ENCODE measurements around the gene SIM1.

SIM1 gene

GRCh38 chr6:100382767-100383195 is 81.9 kb downstream of the SIM1 start:
- H3K4ac ChIP-seq (ENCODE audit: low read length): no peak overlapping the region
- no peak overlapping the region for H2AFZ ChIP-seq (ENCODE audit: low read length)
- H3K27ac ChIP-seq (replicated peaks; ENCODE audit: low read length): no peak overlapping the region
- H2BK120ac ChIP-seq (ENCODE audit: low read depth, low read length): no peak overlapping the region
- no peak overlapping the region for H3K9ac ChIP-seq (ENCODE audit: low read depth, low read length, poor library complexity)
- H4K8ac ChIP-seq (ENCODE audit: low read depth, low read length): no peak overlapping the region
- no peaks in the 10 kb centered on the region for H3K79me1 ChIP-seq (ENCODE audit: low read depth, low read length)
- H3K27me3 ChIP-seq (ENCODE audit: control insufficient read depth in 3 of 3, insufficient read depth in 3 of 3, low read depth in 1 of 3, low read length in 3 of 3): no peaks in the 10 kb centered on the region
- H3K36me3 ChIP-seq (replicated peaks in 1 of 2; ENCODE audit: control insufficient read depth in 2 of 2, insufficient read depth in 2 of 2, low read length in 2 of 2): no peaks in the 10 kb centered on the region
- no peak overlapping the region for H3K4me3 ChIP-seq (ENCODE audit: low read length in 2 of 2)
- H2AK5ac ChIP-seq (ENCODE audit: low read depth, low read length): no peak overlapping the region
- H3K4me1 ChIP-seq (ENCODE audit: control insufficient read depth in 2 of 2, insufficient read depth in 1 of 2, low read depth in 1 of 2, low read length in 2 of 2): no peaks in the 10 kb centered on the region
- no peak for DNase-seq (ENCODE audit: low spot score)
- no peak overlapping the region for H2BK5ac ChIP-seq (ENCODE audit: low read length)
- WGBS, 2 donors (ENCODE audit: extremely low coverage in 2 of 2, insufficient read length in 2 of 2, insufficient replicate concordance in 1 of 2): no CpG with 5 or more reads among the region's 5 CpGs
- no peak overlapping the region for H2BK15ac ChIP-seq (ENCODE audit: low read length)
- H3K4me2 ChIP-seq (ENCODE audit: insufficient read depth, low read length, poor library complexity, severe bottlenecking): no peak overlapping the region
- H3K9me3 ChIP-seq (replicated peaks in 1 of 2; ENCODE audit: control insufficient read depth in 2 of 2, insufficient read depth in 1 of 2, low read depth in 1 of 2, low read length in 2 of 2): no peaks in the 10 kb centered on the region
- H4K91ac ChIP-seq (ENCODE audit: low read depth, low read length, poor library complexity): no peak overlapping the region
- H2BK12ac ChIP-seq (ENCODE audit: low read length): no peak overlapping the region
- no peak overlapping the region for H3K18ac ChIP-seq (ENCODE audit: low read length)
- no peak overlapping the region for H3K14ac ChIP-seq (ENCODE audit: low read length)
- no peak overlapping the region for H3K23ac ChIP-seq (ENCODE audit: low read depth, low read length, poor library complexity)

- H3K18ac ChIP-seq (ENCODE audit: low read length): no peak overlapping the region
- H3K27me3 ChIP-seq (ENCODE audit: control insufficient read depth in 3 of 3, insufficient read depth in 3 of 3, low read depth in 1 of 3, low read length in 3 of 3): no peaks in the 10 kb centered on the region
- no peak overlapping the region for H2BK12ac ChIP-seq (ENCODE audit: low read length)
- no peak overlapping the region for H3K4ac ChIP-seq (ENCODE audit: low read length)
- H2BK15ac ChIP-seq (ENCODE audit: low read length): no peak overlapping the region
- no peaks in the 10 kb centered on the region for H3K9me3 ChIP-seq (replicated peaks in 1 of 2; ENCODE audit: control insufficient read depth in 2 of 2, insufficient read depth in 1 of 2, low read depth in 1 of 2, low read length in 2 of 2)
- H2BK5ac ChIP-seq (ENCODE audit: low read length): no peak overlapping the region
- no peak overlapping the region for H3K23ac ChIP-seq (ENCODE audit: low read depth, low read length, poor library complexity)
- no CpG with 5 or more reads among the region's 3 CpGs for WGBS, 2 donors (ENCODE audit: extremely low coverage in 2 of 2, insufficient read length in 2 of 2, insufficient replicate concordance in 1 of 2)
- no peak overlapping the region for H4K91ac ChIP-seq (ENCODE audit: low read depth, low read length, poor library complexity)
- H4K8ac ChIP-seq (ENCODE audit: low read depth, low read length): no peak overlapping the region
- no peaks in the 10 kb centered on the region for H3K4me1 ChIP-seq (ENCODE audit: control insufficient read depth in 2 of 2, insufficient read depth in 1 of 2, low read depth in 1 of 2, low read length in 2 of 2)
- no peak overlapping the region for H2AFZ ChIP-seq (ENCODE audit: low read length)
- no peak overlapping the region for H3K4me3 ChIP-seq (ENCODE audit: low read length in 2 of 2)
- no peaks in the 10 kb centered on the region for H3K79me1 ChIP-seq (ENCODE audit: low read depth, low read length)
- H2AK5ac ChIP-seq (ENCODE audit: low read depth, low read length): no peak overlapping the region
- H3K14ac ChIP-seq (ENCODE audit: low read length): no peak overlapping the region
- no peak overlapping the region for H3K9ac ChIP-seq (ENCODE audit: low read depth, low read length, poor library complexity)
- no peak overlapping the region for H3K27ac ChIP-seq (replicated peaks; ENCODE audit: low read length)
- H3K36me3 ChIP-seq (replicated peaks in 1 of 2; ENCODE audit: control insufficient read depth in 2 of 2, insufficient read depth in 2 of 2, low read length in 2 of 2): no peaks in the 10 kb centered on the region
- H3K4me2 ChIP-seq (ENCODE audit: insufficient read depth, low read length, poor library complexity, severe bottlenecking): no peak overlapping the region
- no peak for DNase-seq (ENCODE audit: low spot score)
- no peak overlapping the region for H2BK120ac ChIP-seq (ENCODE audit: low read depth, low read length)
These were observed 82.7 kb downstream of the SIM1 start for GRCh38 chr6:100382031-100382430.

GRCh38 chr6:100381111-100381510 is 83.6 kb downstream of the SIM1 start:
- Histone ChIP-seq H2BK12ac (ENCODE audit: low read length) (no peak overlapping the region), H4K8ac (ENCODE audit: low read depth, low read length) (no peak overlapping the region), H3K9ac (ENCODE audit: low read depth, low read length, poor library complexity) (no peak overlapping the region), H3K4me2 (ENCODE audit: insufficient read depth, low read length, poor library complexity, severe bottlenecking) (no peak overlapping the region), H3K4me3 (ENCODE audit: low read length in 2 of 2) (no peak overlapping the region), H4K91ac (ENCODE audit: low read depth, low read length, poor library complexity) (no peak overlapping the region), H3K79me1 (ENCODE audit: low read depth, low read length) (no peaks in the 10 kb centered on the region), H3K14ac (ENCODE audit: low read length) (no peak overlapping the region), H3K27me3 (ENCODE audit: control insufficient read depth in 3 of 3, insufficient read depth in 3 of 3, low read depth in 1 of 3, low read length in 3 of 3) (no peaks in the 10 kb centered on the region), H2AK5ac (ENCODE audit: low read depth, low read length) (no peak overlapping the region), H3K23ac (ENCODE audit: low read depth, low read length, poor library complexity) (no peak overlapping the region), H3K36me3 (replicated peaks in 1 of 2; ENCODE audit: control insufficient read depth in 2 of 2, insufficient read depth in 2 of 2, low read length in 2 of 2) (no peaks in the 10 kb centered on the region), H3K27ac (replicated peaks; ENCODE audit: low read length) (no peak overlapping the region), H3K4ac (ENCODE audit: low read length) (no peak overlapping the region), H2AFZ (ENCODE audit: low read length) (no peak overlapping the region), H2BK15ac (ENCODE audit: low read length) (no peak overlapping the region), H2BK120ac (ENCODE audit: low read depth, low read length) (no peak overlapping the region), H3K4me1 (ENCODE audit: control insufficient read depth in 2 of 2, insufficient read depth in 1 of 2, low read depth in 1 of 2, low read length in 2 of 2) (peaks cover 0 to 1% of the 10 kb centered on the region in 2 donors), H3K18ac (ENCODE audit: low read length) (no peak overlapping the region), H2BK5ac (ENCODE audit: low read length) (no peak overlapping the region), H3K9me3 (replicated peaks in 1 of 2; ENCODE audit: control insufficient read depth in 2 of 2, insufficient read depth in 1 of 2, low read depth in 1 of 2, low read length in 2 of 2) (no peaks in the 10 kb centered on the region)
- no CpG with 5 or more reads among the region's 6 CpGs for WGBS, 2 donors (ENCODE audit: extremely low coverage in 2 of 2, insufficient read length in 2 of 2, insufficient replicate concordance in 1 of 2)
- DNase-seq (ENCODE audit: low spot score): no peak

GRCh38 chr6:100379386-100379785 is 85.3 kb downstream of the SIM1 start:
- no peak overlapping the region for H4K91ac ChIP-seq (ENCODE audit: low read depth, low read length, poor library complexity)
- no peaks in the 10 kb centered on the region for H3K79me1 ChIP-seq (ENCODE audit: low read depth, low read length)
- no peak overlapping the region for H3K23ac ChIP-seq (ENCODE audit: low read depth, low read length, poor library complexity)
- H2BK5ac ChIP-seq (ENCODE audit: low read length): no peak overlapping the region
- DNase-seq (ENCODE audit: low spot score): no peak
- no peaks in the 10 kb centered on the region for H3K9me3 ChIP-seq (replicated peaks in 1 of 2; ENCODE audit: control insufficient read depth in 2 of 2, insufficient read depth in 1 of 2, low read depth in 1 of 2, low read length in 2 of 2)
- H2AFZ ChIP-seq (ENCODE audit: low read length): no peak overlapping the region
- H3K14ac ChIP-seq (ENCODE audit: low read length): no peak overlapping the region
- no peaks in the 10 kb centered on the region for H3K36me3 ChIP-seq (replicated peaks in 1 of 2; ENCODE audit: control insufficient read depth in 2 of 2, insufficient read depth in 2 of 2, low read length in 2 of 2)
- no peak overlapping the region for H3K4me3 ChIP-seq (ENCODE audit: low read length in 2 of 2)
- H3K4me2 ChIP-seq (ENCODE audit: insufficient read depth, low read length, poor library complexity, severe bottlenecking): no peak overlapping the region
- H3K27me3 ChIP-seq (ENCODE audit: control insufficient read depth in 3 of 3, insufficient read depth in 3 of 3, low read depth in 1 of 3, low read length in 3 of 3): no peaks in the 10 kb centered on the region
- no peak overlapping the region for H4K8ac ChIP-seq (ENCODE audit: low read depth, low read length)
- H3K4me1 ChIP-seq (ENCODE audit: control insufficient read depth in 2 of 2, insufficient read depth in 1 of 2, low read depth in 1 of 2, low read length in 2 of 2): peaks cover 0 to 1% of the 10 kb centered on the region in 2 donors
- no peak overlapping the region for H2BK120ac ChIP-seq (ENCODE audit: low read depth, low read length)
- no CpG with 5 or more reads among the region's 3 CpGs for WGBS, 2 donors (ENCODE audit: extremely low coverage in 2 of 2, insufficient read length in 2 of 2, insufficient replicate concordance in 1 of 2)
- no peak overlapping the region for H3K4ac ChIP-seq (ENCODE audit: low read length)
- H3K18ac ChIP-seq (ENCODE audit: low read length): no peak overlapping the region
- no peak overlapping the region for H2AK5ac ChIP-seq (ENCODE audit: low read depth, low read length)
- H2BK12ac ChIP-seq (ENCODE audit: low read length): no peak overlapping the region
- H2BK15ac ChIP-seq (ENCODE audit: low read length): no peak overlapping the region
- no peak overlapping the region for H3K9ac ChIP-seq (ENCODE audit: low read depth, low read length, poor library complexity)
- no peak overlapping the region for H3K27ac ChIP-seq (replicated peaks; ENCODE audit: low read length)
